GM06990 (cell line): Measurements from ENCODE around the gene TMEM59L.

Experiments
- DNase-seq: peaks from one replicate; pipeline ENCODE4 v3.0.0-alpha.2; 2011; ENCODE audit not compliant: insufficient read length; ENCODE audit errors: extremely low read depth
- H3K27me3 ChIP-seq: replicated peaks from 2 replicates; pipeline ENCODE4 v1.6.0; 2011; ENCODE audit warnings: low read length; ENCODE audit not compliant: control insufficient read depth, insufficient read depth
- H3K36me3 ChIP-seq: 2 replicates; pipeline ENCODE4 v1.5.1; 2011; ENCODE audit warnings: low read length; ENCODE audit not compliant: control insufficient read depth, insufficient read depth
- H3K4me3 ChIP-seq: replicated peaks from 2 replicates; pipeline ENCODE4 v1.5.1; 2011; ENCODE audit warnings: low read depth, mild to moderate bottlenecking, control low read depth, low read length
- TF ChIP-seq, protein P1 (sequence below): IDR thresholded peaks from 2 replicates; pipeline ENCODE4 v1.5.1; 2011; ENCODE audit warnings: low read length, control low read depth, mild to moderate bottlenecking, inconsistent platforms; ENCODE audit not compliant: insufficient read depth, poor library complexity, severe bottlenecking

The TMEM59L gene

DNA sequence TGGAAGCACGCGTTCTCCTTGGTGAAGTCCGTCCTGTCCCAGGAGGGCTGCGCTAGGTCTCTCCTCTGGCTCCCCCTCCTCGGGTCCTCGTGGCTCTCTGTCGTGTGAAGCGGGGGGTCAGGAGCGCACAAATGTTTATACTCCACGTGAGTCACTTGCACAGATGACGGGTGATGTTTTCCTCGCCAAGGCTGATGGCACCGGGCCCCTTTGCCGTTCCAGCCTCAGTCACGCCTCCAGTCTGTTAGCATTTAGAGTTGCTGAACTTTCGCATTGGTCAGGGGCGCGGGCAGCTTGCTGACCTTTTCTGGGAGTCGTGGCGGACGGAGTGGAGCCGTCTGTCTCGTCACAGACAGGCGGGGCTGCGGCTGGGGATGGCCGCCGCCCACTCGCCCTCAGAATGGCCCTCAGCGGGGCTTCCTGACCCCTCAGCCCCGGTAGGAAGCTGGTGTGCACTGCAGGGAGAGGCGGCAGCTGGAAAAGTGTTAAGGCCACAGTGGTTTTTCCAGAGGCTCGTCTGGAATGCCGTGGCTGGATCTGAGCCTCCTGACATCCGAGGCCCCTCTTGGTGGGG lies 37.9 kb downstream of the TMEM59L start:
- Histone ChIP-seq H3K4me3 (no peak overlapping the region), H3K36me3 (peaks cover 2% of the 10 kb centered on the region)
- DNase-seq, result no peak

DNA sequence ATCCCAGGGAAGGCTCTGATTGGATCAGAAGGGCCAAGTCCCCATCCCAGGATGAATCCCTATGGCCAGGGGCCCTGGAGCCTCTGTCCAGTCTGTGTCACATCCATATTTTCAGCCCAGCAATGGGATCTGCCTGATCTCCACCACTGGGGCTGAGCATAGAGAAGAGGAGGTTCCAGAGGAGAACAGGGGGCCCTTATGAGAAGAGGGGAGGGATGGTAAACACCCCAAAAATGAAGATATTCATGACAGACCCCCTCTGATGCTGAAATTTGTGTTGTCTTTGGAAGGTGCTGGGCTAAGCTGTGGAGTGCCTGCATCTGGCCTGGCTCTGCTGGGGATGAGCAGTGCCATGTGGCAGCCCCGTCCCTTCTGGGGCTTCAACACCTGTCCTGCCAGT lies 38.6 kb downstream of the TMEM59L start:
- no peak overlapping the region for H3K4me3 ChIP-seq
- DNase-seq, result no peak
- TF ChIP-seq, protein P1, sequence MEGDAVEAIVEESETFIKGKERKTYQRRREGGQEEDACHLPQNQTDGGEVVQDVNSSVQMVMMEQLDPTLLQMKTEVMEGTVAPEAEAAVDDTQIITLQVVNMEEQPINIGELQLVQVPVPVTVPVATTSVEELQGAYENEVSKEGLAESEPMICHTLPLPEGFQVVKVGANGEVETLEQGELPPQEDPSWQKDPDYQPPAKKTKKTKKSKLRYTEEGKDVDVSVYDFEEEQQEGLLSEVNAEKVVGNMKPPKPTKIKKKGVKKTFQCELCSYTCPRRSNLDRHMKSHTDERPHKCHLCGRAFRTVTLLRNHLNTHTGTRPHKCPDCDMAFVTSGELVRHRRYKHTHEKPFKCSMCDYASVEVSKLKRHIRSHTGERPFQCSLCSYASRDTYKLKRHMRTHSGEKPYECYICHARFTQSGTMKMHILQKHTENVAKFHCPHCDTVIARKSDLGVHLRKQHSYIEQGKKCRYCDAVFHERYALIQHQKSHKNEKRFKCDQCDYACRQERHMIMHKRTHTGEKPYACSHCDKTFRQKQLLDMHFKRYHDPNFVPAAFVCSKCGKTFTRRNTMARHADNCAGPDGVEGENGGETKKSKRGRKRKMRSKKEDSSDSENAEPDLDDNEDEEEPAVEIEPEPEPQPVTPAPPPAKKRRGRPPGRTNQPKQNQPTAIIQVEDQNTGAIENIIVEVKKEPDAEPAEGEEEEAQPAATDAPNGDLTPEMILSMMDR, result no peak

More for the DNA sequence above, 37.9 kb downstream of the TMEM59L start:
- TF ChIP-seq, protein P1, result no peak
- H3K27me3 ChIP-seq, result no peaks in the 10 kb centered on the region

DNA sequence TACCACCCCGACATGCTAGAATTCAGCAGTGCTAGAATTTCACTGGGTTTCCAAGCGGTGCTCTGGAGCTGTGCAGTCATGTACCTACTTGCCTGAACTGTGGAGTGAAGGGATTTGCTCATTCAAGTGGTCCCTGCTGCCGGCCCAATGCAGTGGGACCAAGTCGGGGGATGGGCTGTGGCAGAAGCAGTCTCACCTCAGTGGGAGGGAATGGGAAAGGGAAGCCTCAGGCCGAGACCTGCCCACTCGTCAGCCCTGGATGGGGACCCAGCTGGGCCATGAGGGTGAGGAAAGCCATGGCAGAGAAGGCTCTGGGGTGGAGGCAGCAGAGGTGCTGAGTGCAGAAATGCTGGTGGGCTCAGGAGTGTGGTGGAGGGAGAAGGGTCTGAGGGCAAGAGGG lies 39.1 kb downstream of the TMEM59L start:
- TF ChIP-seq, protein P1, result no peak
- peaks cover 2% of the 10 kb centered on the region for H3K36me3 ChIP-seq
- H3K27me3 ChIP-seq, result no peaks in the 10 kb centered on the region
- no peak overlapping the region for H3K4me3 ChIP-seq
- no peak for DNase-seq

More for the DNA sequence above, 38.6 kb downstream of the TMEM59L start:
- H3K27me3 ChIP-seq, result no peaks in the 10 kb centered on the region
- H3K36me3 ChIP-seq, result peaks cover 2% of the 10 kb centered on the region

DNA sequence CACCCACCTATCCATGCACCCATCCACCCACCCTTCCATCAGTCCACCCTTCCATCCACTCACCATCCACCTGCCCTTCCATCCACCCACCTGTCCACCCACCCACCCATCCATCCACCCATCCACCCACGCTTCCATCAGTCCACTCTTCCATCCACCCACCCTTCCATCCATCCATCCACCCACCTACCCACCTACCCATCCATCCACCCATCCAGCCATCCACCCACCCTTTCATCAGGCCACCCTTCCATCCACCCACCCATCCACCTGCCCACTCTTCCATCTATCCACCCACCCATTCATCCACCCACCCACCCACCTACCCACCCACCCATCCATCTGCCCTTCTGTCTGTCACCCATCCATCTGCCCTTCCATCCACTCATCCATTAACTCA lies 41.2 kb downstream of the TMEM59L start:
- TF ChIP-seq, protein P1, result no peak
- Histone ChIP-seq H3K27me3 (no peaks in the 10 kb centered on the region), H3K4me3 (no peak overlapping the region), H3K36me3 (no peaks in the 10 kb centered on the region)
- DNase-seq, result no peak

DNA sequence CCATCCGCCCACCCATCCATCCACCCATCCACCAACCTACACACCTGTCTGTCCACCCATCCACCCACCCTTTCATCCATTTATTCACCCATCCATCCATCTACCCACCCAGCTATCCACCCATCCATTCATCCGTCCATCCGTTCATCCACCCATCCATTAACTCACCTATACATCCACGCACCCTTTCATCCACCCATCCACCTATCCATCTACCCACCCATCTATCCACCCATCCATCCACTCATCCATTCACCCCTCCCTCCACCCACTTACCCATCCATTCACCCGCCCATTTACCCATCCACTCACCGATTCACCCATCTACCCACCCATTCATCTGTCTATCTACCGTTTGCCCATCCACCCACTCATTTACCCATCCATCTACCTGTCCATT lies 41.8 kb downstream of the TMEM59L start:
- Histone ChIP-seq H3K36me3 (no peaks in the 10 kb centered on the region), H3K4me3 (no peak overlapping the region), H3K27me3 (no peaks in the 10 kb centered on the region)
- DNase-seq, result no peak
- TF ChIP-seq, protein P1, result no peak
